Stromal cell of bone marrow (primary cell): ENCODE results near the gene PFAS.
"Not testable (repeated sequence)": the region's sequence is repeated elsewhere in the genome, so short reads cannot be mapped to it uniquely, and the experiment has no call there.

Experiments
- DNase-seq: peaks from one replicate; pipeline ENCODE4 v3.0.0-alpha.2; 2012; ENCODE audit warnings: low read depth

PFAS gene

DNA sequence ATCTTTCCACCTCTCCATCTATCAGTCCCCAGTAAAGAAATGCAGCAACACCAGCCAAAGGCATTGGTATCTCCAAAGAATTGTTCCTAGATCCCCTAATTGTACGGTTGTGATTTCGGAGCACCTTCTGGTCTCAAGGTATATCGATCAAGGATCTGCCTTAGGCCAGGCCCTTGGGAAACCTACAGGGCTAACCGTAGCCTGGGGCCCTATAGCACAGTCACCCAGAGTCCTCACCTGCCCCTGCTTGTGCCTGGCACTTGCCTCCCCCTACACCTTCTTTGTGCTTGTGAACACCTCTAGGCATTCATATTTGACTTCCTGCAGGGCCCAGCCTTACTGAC is 21.9 kb upstream of the PFAS start:
- DNase-seq, result no peak

DNA sequence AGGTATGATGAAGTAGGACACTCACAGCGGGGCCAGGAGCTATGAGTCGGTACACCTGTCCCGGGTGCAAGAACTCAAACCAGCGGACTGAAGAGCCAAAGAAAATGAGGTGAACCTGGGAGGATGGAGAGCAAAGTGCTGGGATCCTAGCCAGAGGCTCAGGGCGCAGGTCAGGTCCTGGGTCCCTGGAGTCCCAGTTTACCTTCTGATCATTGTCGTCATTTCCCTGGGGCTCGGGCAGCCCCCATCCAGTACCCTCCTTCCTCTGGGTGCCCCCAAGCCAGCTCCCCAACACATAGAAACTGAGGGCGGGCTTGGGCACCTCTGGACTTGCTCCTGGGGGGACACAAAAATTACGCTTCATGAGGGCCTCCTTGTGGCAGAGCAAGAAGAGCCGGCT is 17.4 kb upstream of the PFAS start:
- DNase-seq, result no peak

DNA sequence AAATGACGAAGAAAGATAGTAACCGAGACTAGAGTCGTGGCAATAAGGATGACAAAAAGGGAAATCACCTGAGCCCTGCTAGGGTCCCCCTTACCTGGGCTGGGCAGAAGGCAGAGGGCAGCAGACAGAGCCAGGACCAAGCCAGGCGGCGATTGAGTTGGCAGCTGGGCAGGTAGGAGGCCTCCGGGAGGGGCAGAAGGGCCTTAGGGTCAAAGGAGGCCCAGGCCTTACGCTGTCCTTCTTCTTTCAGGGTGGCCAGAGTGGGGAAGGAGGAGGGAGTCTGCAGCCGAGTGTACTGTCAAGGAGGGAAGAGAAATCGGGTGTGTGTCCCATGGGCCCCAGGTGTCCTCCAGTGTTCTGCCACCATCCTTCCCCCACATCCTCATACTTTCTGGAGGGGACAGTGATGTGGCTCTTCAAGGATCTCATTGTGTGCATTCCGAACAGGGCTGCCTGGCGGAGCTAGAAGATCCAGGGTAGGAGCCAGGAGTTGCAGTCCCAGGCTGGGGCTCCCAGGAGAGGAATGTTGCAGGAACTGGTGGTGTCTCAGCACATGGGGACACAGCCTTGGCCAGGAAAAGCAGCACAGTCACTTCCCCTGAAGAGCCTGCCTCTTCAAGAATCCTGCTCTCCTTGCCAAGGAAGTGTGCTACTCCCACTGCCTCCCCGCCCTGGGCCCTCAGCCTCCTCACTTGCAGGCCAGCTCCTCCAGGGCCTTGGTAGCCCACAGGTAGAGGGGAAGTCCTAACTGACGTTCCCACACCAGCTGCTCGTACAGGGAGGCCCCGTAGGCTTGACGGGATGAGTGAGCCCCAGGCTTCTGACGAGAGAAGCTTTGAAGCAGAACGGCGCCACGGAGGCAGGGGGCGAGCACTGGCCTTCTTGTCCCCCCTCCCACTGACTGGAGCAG is 14.5 kb upstream of the PFAS start:
- no peak for DNase-seq

DNA sequence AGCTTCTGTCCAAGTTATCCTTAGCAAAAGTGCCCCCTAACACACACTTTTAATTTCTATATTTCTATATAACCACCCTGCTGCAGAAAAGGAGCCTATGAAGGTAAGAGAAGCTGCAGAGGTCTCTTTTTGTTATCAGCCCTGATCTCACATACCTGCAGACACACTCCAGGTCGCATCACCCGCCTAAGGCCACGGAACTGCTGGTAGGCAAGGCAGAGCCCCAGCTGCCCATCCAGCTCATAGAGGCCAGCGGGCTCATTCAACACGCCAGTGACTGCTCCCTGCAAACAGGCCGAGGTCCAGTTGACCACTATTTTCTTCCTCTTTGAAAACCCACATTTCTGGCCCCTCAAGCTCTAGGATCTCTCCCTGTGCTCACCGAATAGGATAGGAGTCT is 13.4 kb upstream of the PFAS start:
- no peak for DNase-seq

DNA sequence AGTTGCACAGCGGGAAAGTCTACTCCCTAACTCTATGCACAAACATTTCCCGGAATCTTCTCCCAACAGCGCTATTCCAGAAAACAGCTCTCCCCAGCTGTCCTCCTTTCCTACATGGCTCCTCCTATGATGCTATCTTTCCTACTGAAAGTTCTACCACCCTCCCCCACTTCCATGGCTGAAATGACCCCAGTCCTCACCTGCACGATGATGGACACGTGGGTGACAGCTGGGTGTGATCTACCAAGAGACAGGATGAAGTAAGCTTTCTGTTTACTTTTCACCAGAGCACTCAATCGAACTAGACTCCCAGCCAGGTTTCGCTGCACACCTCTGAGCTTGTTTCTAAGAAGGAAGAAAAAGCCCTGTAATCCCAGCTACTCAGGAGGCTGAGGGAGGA is 11.9 kb upstream of the PFAS start:
- no peak for DNase-seq

DNA sequence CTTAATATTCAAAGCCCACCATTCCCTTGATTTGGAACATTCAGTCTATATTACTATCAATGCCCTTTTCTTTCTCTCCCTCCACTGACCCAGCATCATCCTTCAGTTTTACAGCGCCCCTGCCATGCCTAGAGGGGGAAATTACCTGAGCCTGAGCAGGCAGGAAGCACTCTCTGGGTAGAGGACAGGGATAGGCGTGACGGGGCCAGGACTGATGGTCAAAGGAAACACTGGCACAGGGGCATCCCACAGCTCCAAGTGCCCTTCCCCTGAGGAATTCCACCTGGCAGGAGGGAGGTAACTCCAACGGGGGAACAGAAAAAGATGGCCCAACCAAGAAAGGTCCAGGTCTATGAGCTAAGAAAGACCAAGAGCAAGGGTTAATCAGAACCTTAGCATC is 11.2 kb upstream of the PFAS start:
- DNase-seq, result no peak

DNA sequence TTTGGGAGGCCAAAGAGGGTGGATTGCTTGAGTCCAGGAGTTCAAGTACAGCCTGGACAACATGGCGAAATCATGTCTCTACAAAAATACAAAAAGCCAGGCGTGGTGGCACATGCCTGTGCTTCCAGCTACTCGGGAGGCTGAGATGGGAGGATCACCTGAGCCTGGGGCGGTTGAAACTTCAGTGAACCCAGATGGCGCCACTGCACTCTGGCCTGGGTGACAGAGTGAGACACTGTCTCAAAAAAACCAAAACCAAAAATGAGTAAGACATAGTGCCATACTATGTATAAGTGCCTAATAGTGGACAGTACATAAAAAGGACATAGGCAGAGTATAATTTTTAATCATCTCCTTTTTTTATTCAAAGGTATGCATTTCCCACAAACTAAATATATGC is 5.3 kb upstream of the PFAS start:
- no peak for DNase-seq

DNA sequence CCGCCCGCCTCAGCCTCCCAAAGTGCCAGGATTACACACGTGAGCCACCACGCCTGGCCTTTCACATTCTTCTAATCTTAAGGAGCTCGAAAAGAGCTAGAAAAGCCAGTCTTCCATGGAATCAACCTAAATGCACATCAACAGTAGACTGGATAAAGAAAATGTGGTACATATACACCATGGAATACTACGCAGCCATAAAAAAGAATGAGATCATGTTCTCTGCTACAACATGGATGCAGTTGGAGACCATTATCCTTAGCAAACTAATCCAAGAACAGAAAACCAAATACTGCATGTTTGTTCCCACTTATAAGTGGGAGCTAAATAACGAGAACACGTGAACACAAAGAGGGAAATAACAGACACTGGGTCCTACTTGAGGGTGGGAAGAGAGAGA is 4.3 kb upstream of the PFAS start:
- no peak for DNase-seq

DNA sequence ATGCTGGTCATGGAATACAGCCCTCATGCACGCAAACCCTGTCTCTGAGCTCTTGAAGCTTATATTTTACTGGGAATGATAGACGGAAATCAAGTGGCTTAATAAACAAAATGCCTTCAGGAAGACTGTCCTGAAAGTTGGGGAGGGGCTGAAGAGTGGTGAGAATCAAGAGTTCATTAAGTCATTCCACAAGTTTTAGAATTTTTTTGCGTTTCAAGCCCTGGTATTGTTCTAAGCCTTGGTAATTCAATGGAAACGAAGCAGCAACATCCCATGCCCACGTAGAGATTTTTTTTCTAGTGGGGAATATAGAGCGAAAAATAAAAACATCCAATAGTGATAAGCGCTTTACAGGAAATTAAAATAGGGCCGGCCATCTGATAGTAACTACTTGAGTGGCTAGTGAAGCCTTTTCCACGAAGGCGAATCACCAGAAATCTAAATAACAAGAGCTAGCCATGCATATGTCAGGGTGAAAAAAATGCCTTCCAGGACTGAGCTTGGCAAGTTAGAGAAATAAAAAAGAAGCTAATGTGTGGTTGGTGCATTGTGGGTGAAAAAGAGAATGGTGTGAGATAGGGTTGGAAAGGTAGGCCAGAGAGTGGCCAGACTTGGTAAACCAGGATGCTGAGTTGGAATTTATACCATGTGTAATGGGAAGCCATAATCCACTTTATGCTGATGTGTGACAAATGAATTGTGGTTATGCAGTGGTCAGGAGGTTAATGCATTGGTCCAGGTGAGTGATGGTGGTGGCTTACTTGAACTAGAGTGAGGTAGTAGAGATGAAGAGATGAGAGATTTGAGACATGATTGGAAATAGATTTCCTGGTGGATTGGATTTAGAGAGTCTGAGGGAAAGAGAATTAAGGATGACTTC is 772 bp downstream of the PFAS start:
- no peak for DNase-seq

DNA sequence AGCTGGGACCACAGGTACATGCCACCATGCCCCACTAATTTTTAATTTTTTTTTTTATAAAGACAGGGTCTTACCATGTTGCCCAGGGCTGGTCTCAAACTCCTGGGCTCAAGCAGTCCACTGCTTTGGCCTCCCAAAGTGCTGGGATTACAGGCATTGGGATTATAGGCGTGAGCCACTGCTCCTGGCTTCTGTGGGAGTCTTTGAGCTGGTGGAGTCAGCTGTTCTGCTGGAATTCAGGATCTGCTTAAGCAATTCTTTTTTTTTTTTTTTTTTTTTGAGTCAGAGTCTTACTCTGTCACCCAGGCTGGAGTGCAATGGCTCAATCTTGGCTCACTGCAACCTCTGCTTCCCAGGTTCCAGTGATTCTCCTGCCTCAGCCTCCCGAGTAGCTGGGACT is 2.3 kb downstream of the PFAS start:
- not testable (repeated sequence) for DNase-seq

DNA sequence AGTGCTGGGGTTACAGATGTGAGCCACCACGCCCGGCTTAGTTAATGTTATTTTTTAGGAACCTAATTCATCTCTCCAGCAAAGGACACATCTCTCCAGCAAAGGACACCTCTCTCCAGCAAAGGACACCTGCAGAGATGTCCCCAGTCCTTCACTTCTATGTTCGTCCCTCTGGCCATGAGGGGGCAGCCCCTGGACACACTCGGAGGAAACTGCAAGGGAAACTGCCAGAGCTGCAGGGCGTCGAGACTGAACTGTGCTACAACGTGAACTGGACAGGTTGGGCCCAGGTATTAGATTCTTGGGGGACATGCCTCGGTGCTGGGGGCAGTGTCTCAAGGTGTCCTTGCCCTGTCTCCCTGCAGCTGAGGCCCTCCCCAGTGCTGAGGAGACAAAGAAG is 4.7 kb downstream of the PFAS start:
- DNase-seq, result no peak

DNA sequence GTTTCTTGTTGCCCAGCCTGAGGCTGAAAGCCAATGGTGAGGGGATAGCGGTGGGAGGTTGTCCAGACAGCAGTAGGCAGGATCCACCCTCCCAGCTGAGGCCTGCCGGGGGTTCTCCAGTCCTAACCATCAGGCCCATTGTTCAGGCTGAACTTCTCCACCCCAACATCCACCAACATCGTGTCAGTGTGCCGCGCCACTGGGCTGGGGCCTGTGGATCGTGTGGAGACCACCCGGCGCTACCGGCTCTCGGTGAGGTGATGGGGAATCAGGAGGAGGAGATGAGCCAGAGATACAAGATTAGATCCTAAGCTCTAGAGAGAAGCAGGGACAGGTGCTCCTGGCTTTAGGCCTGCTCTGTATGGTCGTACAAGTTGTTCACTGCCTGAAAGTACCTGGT is 5.8 kb downstream of the PFAS start:
- no peak for DNase-seq

DNA sequence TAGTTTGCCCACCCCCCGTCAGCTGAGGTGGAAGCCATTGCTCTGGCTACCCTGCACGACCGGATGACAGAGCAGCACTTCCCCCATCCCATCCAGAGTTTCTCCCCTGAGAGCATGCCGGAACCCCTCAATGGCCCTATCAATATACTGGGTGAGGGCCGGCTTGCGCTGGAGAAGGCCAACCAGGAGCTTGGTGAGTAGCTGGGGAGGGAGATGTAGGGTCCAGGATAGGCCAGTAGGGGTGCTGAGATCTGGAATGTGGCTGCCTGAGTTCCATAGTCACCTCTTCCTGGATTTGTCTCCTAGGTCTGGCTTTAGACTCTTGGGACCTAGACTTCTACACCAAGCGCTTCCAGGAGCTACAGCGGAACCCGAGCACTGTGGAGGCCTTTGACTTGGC is 6.4 kb downstream of the PFAS start:
- no peak for DNase-seq

DNA sequence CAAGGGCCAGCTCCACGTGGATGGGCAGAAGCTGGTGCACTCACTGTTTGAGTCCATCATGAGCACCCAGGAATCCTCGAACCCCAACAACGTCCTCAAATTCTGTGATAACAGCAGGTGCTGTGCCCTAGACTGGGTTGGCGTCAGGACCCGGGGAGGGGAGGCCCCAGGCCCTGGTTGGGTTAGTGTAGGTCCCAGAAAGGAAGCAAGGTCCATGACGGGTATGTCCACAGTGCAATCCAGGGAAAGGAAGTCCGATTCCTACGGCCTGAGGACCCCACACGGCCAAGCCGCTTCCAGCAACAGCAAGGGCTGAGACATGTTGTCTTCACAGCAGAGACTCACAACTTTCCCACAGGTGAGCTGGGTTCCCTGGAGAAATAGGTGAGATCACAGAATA is 7.2 kb downstream of the PFAS start:
- no peak for DNase-seq

DNA sequence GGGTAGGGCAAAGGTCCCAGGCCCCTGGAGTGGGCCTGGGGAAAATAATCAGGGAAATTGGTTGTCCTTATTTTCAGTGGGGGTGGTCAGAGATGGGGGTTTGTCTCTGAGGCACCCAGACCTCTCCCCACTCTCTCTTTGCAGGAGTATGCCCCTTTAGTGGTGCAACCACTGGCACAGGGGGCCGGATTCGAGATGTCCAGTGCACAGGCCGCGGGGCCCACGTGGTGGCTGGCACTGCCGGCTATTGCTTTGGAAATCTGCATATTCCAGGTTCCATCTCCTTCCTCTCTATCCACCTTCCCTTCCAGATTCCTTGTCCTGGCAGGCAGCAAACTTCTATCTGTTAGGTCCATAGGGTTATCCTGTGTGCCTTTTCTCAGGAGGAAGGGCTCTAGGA is 7.6 kb downstream of the PFAS start:
- no peak for DNase-seq

DNA sequence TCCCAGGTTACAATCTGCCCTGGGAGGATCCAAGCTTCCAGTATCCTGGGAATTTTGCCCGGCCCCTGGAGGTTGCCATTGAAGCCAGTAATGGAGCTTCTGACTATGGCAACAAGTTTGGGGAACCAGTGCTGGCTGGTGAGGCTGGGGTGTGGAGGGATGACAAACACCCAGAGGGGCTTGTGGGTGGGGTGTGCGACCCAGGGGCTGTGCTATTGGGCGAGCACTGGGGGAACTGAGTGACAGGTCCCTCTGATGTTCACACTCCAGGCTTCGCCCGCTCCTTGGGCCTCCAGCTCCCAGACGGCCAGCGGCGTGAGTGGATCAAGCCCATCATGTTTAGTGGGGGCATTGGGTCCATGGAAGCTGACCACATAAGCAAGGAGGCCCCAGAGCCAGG is 8.7 kb downstream of the PFAS start:
- DNase-seq, result no peak

DNA sequence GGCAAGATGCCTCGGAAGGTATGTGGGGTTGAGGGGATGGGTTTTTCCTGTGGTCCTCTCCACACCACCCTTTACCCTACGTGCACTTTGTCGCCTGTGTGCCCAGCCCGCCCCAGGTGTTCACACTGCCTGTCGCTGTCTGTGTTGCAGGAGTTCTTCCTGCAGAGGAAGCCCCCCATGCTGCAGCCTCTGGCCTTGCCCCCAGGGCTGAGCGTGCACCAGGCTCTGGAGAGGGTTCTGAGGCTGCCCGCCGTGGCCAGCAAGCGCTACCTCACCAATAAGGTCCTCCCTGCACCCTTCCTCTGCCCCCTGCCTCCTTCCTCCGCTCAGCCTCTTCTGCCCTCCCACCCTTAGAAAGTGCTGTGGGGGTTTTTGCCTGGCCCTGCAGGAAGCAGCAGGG is 15.2 kb downstream of the PFAS start:
- DNase-seq, result no peak

DNA sequence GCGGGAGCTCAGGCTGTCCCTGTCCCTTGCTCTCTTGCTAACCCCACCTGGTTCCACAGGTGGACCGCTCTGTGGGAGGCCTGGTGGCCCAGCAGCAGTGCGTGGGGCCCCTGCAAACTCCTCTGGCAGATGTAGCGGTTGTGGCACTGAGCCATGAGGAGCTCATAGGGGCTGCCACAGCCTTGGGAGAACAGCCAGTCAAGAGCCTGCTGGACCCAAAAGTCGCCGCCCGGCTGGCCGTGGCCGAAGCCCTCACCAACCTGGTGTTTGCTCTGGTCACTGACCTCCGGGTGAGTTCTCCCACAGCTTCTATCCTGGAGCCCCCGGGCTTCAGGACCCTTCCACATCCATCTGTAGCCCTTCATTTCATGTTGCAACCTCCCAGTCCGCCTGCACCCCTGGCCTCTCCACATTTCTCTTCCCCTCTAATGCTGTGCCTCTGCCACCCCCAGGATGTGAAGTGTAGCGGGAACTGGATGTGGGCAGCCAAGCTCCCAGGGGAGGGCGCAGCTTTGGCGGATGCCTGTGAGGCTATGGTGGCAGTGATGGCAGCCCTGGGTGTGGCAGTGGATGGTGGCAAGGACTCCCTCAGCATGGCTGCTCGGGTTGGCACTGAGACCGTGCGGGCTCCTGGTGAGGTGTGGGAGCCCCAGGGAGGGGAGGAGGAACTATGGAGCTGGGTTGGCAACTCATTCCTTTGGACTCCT is 15.9 kb downstream of the PFAS start:
- DNase-seq, result no peak

DNA sequence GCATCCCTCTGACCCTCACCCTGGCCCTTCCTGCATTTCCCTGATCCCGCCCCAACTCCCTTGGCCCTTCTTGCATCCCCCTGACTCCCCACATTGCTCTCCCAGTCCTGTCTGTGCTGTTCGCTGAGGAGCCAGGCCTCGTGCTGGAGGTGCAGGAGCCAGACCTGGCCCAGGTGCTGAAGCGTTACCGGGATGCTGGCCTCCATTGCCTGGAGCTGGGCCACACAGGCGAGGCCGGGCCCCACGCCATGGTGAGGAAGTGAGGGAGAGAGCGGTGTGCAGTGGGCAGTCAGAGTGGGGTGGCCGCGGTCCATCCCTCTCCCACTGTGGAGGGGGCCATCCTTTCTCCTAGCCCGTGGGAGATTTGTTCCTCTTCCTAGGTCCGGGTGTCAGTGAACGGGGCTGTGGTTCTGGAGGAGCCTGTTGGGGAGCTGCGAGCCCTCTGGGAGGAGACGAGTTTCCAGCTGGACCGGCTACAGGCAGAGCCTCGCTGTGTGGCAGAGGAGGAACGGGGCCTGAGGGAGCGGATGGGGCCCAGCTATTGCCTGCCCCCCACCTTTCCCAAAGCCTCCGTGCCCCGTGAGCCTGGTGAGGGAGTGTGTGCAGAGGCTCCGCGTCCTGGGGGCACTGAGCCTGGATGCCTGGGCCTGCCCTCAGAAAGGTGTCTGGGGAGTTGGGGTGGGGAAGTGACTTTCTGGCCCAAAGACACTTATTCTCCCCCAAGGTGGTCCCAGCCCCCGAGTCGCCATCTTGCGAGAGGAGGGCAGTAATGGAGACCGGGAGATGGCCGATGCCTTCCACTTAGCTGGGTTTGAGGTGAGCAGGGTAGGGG is 17.8 kb downstream of the PFAS start:
- no peak for DNase-seq

DNA sequence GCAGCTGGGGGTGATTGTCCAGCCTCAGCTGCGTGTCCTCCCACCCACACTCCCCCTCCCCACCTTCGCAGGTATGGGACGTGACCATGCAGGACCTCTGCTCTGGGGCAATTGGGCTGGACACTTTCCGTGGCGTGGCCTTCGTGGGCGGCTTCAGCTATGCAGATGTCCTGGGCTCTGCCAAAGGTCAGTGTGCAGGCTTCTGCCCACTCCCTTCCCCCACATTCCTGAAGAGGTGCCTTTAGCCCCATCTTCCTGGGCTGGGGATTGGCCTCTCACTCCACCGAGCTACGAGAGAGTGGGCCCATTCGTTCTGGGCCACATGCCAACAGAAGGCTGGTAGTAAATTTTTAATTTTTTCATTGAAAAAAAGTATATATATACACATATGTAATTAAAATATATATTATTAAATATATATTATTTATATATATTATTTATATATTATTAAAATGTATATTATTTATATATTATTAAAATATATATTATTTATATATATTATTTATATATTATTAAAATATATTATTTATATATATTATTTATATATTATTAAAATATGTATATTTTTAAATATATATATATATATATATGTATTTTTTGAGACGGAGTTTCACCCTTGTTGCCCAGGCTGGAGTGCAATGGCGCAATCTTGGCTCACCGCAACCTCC is 18.5 kb downstream of the PFAS start:
- DNase-seq, result no peak

DNA sequence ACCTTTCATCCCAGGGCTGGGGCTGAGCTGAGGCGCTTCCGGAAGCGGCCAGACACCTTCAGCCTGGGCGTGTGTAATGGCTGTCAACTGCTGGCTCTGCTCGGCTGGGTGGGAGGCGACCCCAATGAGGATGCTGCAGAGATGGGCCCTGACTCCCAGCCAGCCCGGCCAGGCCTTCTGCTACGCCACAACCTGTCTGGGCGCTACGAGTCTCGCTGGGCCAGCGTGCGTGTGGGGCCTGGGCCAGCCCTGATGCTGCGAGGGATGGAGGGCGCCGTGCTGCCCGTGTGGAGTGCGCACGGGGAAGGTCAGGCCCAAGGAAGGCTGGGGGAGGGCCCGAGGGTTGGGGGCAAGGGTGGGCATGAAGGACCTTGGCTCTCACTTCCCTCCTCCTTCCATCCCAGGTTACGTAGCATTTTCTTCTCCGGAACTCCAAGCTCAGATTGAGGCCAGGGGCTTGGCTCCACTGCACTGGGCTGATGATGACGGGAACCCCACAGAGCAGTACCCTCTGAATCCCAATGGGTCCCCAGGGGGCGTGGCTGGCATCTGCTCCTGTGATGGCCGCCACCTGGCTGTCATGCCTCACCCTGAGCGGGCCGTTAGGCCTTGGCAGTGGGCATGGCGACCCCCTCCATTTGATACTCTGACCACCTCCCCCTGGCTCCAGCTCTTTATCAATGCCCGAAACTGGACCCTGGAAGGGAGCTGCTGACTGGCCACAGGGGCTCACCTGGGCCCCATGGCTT is 19.6 kb downstream of the PFAS start:
- no peak for DNase-seq
